A549 (cell line): ENCODE measurements around the gene FBXL7. TPM values are rescaled to one million over a fixed set of nuclear protein-coding genes. Genes with fewer than 3 reads are reported as not detected.

ENCODE experiments used
- ATAC-seq, 2 experiments: fragments of 200-7000 bp in 1 of 2; fragments of >200 bp in 1 of 2; cut with Nextera tagmentation in 1 of 2; cut with Tn5 transposase in 1 of 2; 3 replicates each; pipeline versions ENCODE4 v1.8.0 to v1.9.1; 2018 to 2020; ENCODE audit warnings: mild to moderate bottlenecking in 1 of 2, moderate library complexity in 1 of 2
- CTCF ChIA-PET: fragments of 300-600 bp; sonication (Branson Sonifier 250); formaldehyde crosslinking; extraction: SDS; loops from one replicate; lab custom pipeline; 2021; ENCODE audit warnings: antibody characterized with exemption, inconsistent platforms; lab: Yijun Ruan, JAX
- POLR2A ChIA-PET: fragments of 350-600 bp; formaldehyde crosslinking; extraction: SDS; loops from one replicate; lab custom pipeline; 2021; ENCODE audit warnings: antibody characterized with exemption, inconsistent platforms; lab: Yijun Ruan, JAX
- DNase-seq, 2 experiments: peaks; one replicate each; pipeline versions ENCODE4 v3.0.0 to v3.0.0-alpha.2; 2011 to 2016; ENCODE audit warnings: low read depth in 1 of 2, low spot score in 1 of 2
- FAIRE-seq: peaks from 2 replicates; lab custom pipeline; 2011; peaks lifted over from hg19 to GRCh38; lab: Jason Lieb, UNC
- H3K27ac ChIP-seq, 2 experiments: fragments of >200 bp; sonication (Bioruptor Twin); formaldehyde crosslinking; 3 replicates each; pipeline ENCODE4 v1.5.1; 2016 to 2017
- H3K4me1 ChIP-seq: fragments of >200 bp; sonication (Bioruptor Twin); formaldehyde crosslinking; 3 replicates; pipeline ENCODE4 v1.6.1; 2016
- H3K4me2 ChIP-seq: fragments of >200 bp; sonication (Bioruptor Twin); formaldehyde crosslinking; 3 replicates; pipeline ENCODE4 v1.6.1; 2016
- H3K4me3 ChIP-seq: fragments of >200 bp; sonication (Bioruptor Twin); formaldehyde crosslinking; 3 replicates; pipeline ENCODE4 v1.5.1; 2016
- H3K9me3 ChIP-seq: fragments of >200 bp; sonication (Bioruptor Twin); formaldehyde crosslinking; 3 replicates; pipeline ENCODE4 v1.6.1; 2016
- CBX2 ChIP-seq: fragments of 200-600 bp; sonication (generic); IDR thresholded peaks from 2 replicates; pipeline ENCODE4 v1.6.1; 2016; ENCODE audit warnings: low read depth, mild to moderate bottlenecking, borderline replicate concordance
- EP300 ChIP-seq, 2 experiments: fragments of >200 bp; sonication (Bioruptor Twin); formaldehyde crosslinking; IDR thresholded peaks; 2 replicates in 1 of 2; 3 replicates in 1 of 2; pipeline ENCODE4 v1.6.1; 2016 to 2017
- FOSL2 ChIP-seq, 2 experiments: fragments of 450-650 bp in 1 of 2; fragments of >200 bp in 1 of 2; sonication (Bioruptor Twin) in 1 of 2; formaldehyde crosslinking; IDR thresholded peaks; 2 replicates each; pipeline versions ENCODE4 v1.5.0 to v1.6.1; 2016 to 2020; ENCODE audit warnings: mild to moderate bottlenecking in 1 of 2, moderate library complexity in 1 of 2
- HDAC2 ChIP-seq: fragments of 200-600 bp; sonication (generic); IDR thresholded peaks from 2 replicates; pipeline ENCODE4 v1.6.1; 2016
- JUNB ChIP-seq: fragments of >200 bp; sonication (Bioruptor Twin); formaldehyde crosslinking; IDR thresholded peaks from 2 replicates; pipeline ENCODE4 v1.6.1; 2016
- KDM1A ChIP-seq: fragments of 200-600 bp; sonication (generic); IDR thresholded peaks from 2 replicates; pipeline ENCODE4 v1.6.1; 2016; ENCODE audit warnings: low read depth, mild to moderate bottlenecking
- MAFK ChIP-seq: fragments of 450-650 bp; IDR thresholded peaks from 2 replicates; pipeline ENCODE4 v1.6.1; 2014; ENCODE audit not compliant: partially characterized antibody
- MAZ ChIP-seq: fragments of 150-350 bp; IDR thresholded peaks from 2 replicates; pipeline ENCODE4 v1.6.1; 2014; ENCODE audit warnings: antibody characterized with exemption, low read depth, low read length, borderline replicate concordance
- POLR2AphosphoS2 ChIP-seq: conservative IDR thresholded peaks from 2 replicates; pipeline ENCODE4 v1.6.1; 2012; ENCODE audit warnings: low read length, improper control_type of control experiment, inconsistent platforms
- RNF2 ChIP-seq: fragments of 200-600 bp; sonication (generic); IDR thresholded peaks from 2 replicates; pipeline ENCODE4 v1.6.1; 2016; ENCODE audit warnings: low read depth, mild to moderate bottlenecking, antibody characterized with exemption, moderate library complexity, borderline replicate concordance
- SREBF2 ChIP-seq: fragments of 450-650 bp; IDR thresholded peaks from 2 replicates; pipeline ENCODE4 v1.6.1; 2014; ENCODE audit warnings: mild to moderate bottlenecking, moderate library complexity
- ZC3H11A ChIP-seq: fragments of 450-650 bp; IDR thresholded peaks from 2 replicates; pipeline ENCODE4 v1.6.1; 2014; ENCODE audit warnings: antibody characterized with exemption, mild to moderate bottlenecking
- WGBS: methylation state at CpG from one replicate; pipeline ENCODE4 v1.1.6; 2017; ENCODE audit errors: missing lambda C conversion rate; 5-methylcytosine and 5-hydroxymethylcytosine counted together
- polyA plus RNA-seq, 4 experiments: library from polyadenylated mRNA; depleted of rRNA in 3 of 4; stranded (reverse); fragments of >200 nt; fragmentation: RNase III in 1 of 4; extraction: RNeasy Plus Mini Kit Qiagen cat#74134 plus additional on column Dnase treatment in 1 of 4; gene quantifications; 2 replicates in 3 of 4; 3 replicates in 1 of 4; pipeline ENCODE4 v1.2.3, GENCODE V29; 2011 to 2017
- TF ChIP-seq, protein P1 (sequence below): IDR thresholded peaks from 2 replicates; pipeline ENCODE4 v1.6.1; 2012
- TF ChIP-seq, protein P2 (sequence below): fragments of 150-350 bp; IDR thresholded peaks from 2 replicates; pipeline ENCODE4 v1.6.1; 2014; ENCODE audit warnings: low read depth, mild to moderate bottlenecking, low read length

Gene FBXL7
- polyA plus RNA-seq, 2 of the 4 experiments (the other 2 are of a cell fraction): 0.90 to 1.7 TPM

DNA sequence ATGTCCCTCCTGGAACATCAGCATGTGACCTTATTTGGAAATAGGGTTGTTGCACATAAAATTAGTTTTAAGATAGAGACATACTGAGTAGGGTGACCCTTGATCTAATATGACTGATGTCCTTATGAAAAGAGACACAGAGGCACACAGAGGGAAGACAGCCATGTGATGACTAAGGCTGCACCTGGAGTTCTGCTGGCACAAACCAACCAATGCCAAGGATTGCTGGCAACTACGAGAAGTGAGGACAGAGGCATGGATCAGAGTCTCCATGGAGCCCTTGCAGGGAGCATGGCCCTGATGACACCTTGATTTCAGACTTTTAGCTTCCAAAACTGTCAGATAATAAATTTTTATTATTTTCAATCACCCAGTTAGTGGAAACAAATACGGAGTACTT, 101.9 kb downstream of the FBXL7 start (continued):
- TF ChIP-seq, protein P1, sequence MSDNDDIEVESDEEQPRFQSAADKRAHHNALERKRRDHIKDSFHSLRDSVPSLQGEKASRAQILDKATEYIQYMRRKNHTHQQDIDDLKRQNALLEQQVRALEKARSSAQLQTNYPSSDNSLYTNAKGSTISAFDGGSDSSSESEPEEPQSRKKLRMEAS: no peak

DNA sequence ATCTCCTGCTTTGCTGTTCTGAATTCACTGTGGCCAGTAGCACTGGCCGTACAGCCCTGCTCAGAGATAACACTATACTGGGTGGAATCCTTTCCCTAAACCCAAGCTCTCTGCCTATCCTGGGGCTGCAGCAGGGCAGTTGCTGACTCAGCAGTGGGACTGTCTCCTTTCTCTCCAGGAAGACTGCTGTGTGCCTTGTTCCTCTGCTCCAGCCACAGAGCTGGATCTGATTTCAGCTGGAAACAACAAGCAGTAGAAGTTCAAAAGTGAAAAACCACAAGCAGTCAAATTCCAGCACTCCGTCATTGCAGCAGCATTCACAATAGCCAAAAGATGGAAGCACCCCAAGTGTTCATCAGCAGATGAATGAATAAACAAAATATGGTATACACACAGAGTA, 105.0 kb downstream of the FBXL7 start:
- H3K9me3 ChIP-seq: no peaks in the 10 kb centered on the region
- FAIRE-seq (no peak), ATAC-seq (no peak), DNase-seq (no peak)
- H3K4me1 ChIP-seq: no peaks in the 10 kb centered on the region
- POLR2A ChIA-PET: no interaction called here
- CTCF ChIA-PET: no interaction called here
- TF ChIP-seq SREBF2: no peak
- TF ChIP-seq MAFK: peak; percentile 73
- no peak overlapping the region for H3K4me3 ChIP-seq
- H3K27ac ChIP-seq: no peak overlapping the region
- H3K4me2 ChIP-seq: no peak overlapping the region
- WGBS: 63% methylated on average over 2 of the region's 2 CpGs

DNA sequence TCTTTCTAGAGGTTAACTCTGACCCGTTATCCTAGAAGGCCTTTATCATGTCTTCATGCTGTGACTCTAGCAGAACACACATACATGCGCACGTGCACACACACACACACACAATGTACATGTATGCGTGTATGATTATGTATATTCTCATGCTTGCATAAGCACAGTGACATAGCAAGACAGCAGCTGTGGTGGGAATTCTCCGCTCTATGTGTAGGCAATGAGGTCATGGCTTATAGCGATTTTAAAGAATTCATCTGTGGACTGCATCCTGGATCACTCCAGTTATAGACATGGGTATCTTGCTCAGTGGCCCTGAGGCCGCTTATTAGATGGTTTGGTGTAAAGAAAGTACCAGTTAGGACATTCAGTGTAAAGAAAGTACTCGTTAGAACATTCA, 106.2 kb downstream of the FBXL7 start:
- Histone ChIP-seq H3K9me3 (no peaks in the 10 kb centered on the region), H3K4me2 (no peak overlapping the region), H3K4me3 (no peak overlapping the region), H3K4me1 (no peaks in the 10 kb centered on the region), H3K27ac (no peak overlapping the region)
- ChIA-PET POLR2A (no interaction called here), CTCF (no interaction called here)
- TF ChIP-seq MAZ: no peak
- TF ChIP-seq HDAC2: no peak
- DNase-seq (no peak), FAIRE-seq (no peak), ATAC-seq (no peak)
- 55% methylated on average over 8 of the region's 8 CpGs for WGBS

DNA sequence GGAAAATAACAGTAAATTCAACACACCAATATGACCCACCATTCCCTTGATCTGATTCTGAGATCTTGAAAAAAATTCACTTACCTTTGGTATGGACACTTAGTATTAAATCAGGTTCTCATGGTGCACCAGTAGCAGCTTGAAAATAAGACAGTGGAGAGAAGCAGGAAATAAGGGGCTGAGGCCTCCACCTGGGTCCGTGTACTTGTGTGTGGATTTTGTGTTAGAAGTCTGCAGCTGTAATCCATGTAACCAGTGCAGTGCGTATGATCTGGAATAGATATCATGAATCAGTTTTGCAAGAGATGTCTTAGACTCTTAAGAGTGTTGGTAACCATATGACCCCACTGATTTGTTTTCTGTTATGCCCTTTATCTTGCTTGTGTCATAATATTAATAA, 107.1 kb downstream of the FBXL7 start:
- ATAC-seq (no peak), FAIRE-seq (no peak), DNase-seq (no peak)
- TF ChIP-seq POLR2AphosphoS2: no peak
- TF ChIP-seq HDAC2: no peak
- TF ChIP-seq, protein P1: no peak
- no peak for TF ChIP-seq JUNB
- TF ChIP-seq FOSL2 (IDR thresholded peaks at IDR 0.05): no peak
- TF ChIP-seq FOSL2 (CRISPR knock-in tag; IDR thresholded peaks at IDR 0.05): no peak
- no peak for TF ChIP-seq CBX2
- TF ChIP-seq RNF2: no peak
- no peak for TF ChIP-seq KDM1A
- TF ChIP-seq, protein P2, sequence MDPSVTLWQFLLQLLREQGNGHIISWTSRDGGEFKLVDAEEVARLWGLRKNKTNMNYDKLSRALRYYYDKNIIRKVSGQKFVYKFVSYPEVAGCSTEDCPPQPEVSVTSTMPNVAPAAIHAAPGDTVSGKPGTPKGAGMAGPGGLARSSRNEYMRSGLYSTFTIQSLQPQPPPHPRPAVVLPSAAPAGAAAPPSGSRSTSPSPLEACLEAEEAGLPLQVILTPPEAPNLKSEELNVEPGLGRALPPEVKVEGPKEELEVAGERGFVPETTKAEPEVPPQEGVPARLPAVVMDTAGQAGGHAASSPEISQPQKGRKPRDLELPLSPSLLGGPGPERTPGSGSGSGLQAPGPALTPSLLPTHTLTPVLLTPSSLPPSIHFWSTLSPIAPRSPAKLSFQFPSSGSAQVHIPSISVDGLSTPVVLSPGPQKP: no peak
- ChIA-PET POLR2A (no interaction called here), CTCF (no interaction called here)
- H3K4me1 ChIP-seq: no peaks in the 10 kb centered on the region
- no peak overlapping the region for H3K4me2 ChIP-seq
- no peaks in the 10 kb centered on the region for H3K9me3 ChIP-seq
- H3K27ac ChIP-seq: no peak overlapping the region
- H3K4me3 ChIP-seq: no peak overlapping the region
- WGBS: 20% methylated on average over 2 of the region's 2 CpGs

DNA sequence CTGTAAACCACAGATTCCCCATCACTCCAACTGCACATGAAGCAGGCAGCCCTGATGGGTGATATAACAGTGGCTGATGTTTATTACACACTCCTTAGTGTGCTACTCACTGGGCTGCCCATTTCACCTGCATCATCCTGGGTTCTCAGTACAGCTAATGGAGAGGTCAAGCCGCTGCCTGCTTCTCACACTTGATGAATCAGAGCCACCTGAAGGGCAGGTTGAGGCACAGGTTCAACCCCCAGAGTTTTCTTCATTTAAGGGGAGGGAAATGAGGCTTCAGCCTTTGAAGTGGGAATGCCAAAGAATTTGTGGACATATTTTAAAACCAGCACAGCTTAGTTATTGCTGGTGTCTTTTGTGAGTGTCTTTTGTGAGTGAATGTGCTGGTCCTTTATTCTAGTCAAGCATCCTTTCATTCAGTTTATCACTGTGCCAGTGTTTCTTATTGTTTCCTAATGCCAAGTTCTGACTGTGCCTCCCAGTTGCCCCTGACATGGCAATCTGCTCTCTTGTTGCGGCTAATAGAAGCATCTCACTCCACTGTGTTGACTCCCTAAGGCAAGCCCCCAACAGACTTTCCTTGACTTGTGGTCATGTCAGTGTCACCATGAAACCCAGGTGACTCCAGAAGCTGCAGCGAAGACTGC, 109.2 kb downstream of the FBXL7 start:
- no peak overlapping the region for H3K4me2 ChIP-seq
- ChIA-PET POLR2A (no interaction called here), CTCF (no interaction called here)
- ATAC-seq: no peak
- H3K27ac ChIP-seq: no peak overlapping the region
- no peak overlapping the region for H3K4me3 ChIP-seq
- 71% methylated on average over 2 of the region's 3 CpGs for WGBS
- DNase-seq: no peak
- FAIRE-seq: no peak
- no peaks in the 10 kb centered on the region for H3K4me1 ChIP-seq
- no peaks in the 10 kb centered on the region for H3K9me3 ChIP-seq
- TF ChIP-seq ZC3H11A: no peak
- no peak for TF ChIP-seq EP300 (IDR thresholded peaks at IDR 0.05)
